GM21529 (cell line): ENCODE results near the gene HHIPL1.

Experiments used
- ATAC-seq: cut with Tn5 transposase; IDR thresholded peaks from one replicate; pipeline ENCODE4 v1.9.1; 2021; ENCODE audit not compliant: unreplicated experiment

The HHIPL1 gene

DNA sequence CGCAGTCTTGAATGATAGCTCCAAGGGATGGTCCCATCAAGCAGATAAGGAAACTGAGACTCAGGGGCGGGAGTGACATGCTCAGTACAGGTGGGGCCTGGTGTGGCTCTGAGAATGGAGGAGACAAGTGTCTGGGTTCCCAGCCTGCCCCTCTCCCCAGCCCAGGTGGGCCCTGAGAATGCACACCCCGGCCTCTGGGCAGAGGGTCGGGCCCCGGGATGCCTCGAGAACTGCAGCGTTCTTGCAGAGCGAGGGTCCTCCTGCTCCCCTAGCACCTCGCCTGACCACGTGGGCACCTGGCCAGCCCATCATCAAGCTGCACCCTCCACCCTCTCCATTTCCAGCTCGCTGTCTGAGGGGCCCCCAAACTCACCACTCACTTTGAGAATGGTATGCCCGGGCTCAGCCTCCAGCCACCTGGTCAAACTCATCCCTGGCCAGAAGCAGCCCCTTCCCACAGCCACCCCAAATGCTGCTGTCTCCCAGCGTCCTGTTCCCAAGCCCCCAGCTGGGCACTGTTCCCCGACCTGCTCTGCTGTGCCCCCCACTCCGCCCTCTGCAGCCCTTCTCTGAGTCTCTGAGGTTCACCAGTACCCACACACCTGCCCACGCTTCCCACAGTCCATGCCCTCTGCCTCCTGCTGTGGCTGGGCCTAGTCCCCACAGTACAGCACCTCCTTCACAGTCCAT, 83.4 kb downstream of the HHIPL1 start:
- no peak for ATAC-seq

DNA sequence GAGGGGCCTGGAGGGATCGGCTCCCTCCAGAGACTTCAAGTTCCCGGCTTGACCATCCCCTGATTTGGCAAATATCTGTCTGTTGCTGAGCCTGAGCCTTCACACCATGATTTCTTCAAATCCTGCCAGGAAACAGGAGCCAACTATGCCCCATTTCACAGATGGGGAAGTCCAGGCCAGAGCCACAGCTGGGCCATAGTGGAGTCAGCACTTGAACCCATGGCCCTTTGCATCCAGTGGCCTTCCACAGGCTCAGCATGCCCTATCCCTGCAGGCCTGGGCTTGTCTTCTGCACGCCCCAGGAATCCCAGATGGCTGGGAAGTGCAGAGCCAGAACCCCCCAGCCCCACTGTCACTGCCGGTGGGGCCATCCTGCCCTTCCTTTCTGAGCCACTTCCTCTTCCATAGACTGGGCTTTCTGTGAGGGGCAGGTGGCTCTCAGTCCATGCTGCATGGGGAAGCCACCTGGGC, 84.1 kb downstream of the HHIPL1 start:
- ATAC-seq = no peak
